Stimulated activated naive CD8-positive, alpha-beta T cell treated with anti-CD3 and anti-CD28 coated beads, Interleukin-15, Interleukin-2, amounts not matched to agents 100 U/mL and 50 U/mL, for 24 hours (primary cell): ENCODE measurements around the gene HSPB3.
"Not testable (repeated sequence)": the region's sequence is repeated elsewhere in the genome, so short reads cannot be mapped to it uniquely, and the experiment has no call there.

ENCODE experiments used
- ATAC-seq: fragments of 150-1000 bp; cut with Tn5 transposase; one replicate; pipeline ENCODE4 v1.10.0; 2021
- DNase-seq: peaks from one replicate; pipeline ENCODE4 v3.0.0; 2021

HSPB3 gene

GRCh38 chr5:54455413-54456157 is at the start of gene HSPB3:
HSPB3 (plus strand) TSS chr5:54455699; CDS start chr5:54455790, 91 bp downstream.
- ATAC-seq (no peak), DNase-seq (no peak)

GRCh38 chr5:54411176-54411575 is 44.3 kb upstream of the HSPB3 start:
- DNase-seq (no peak), ATAC-seq (no peak)

- no peak for DNase-seq
- no peak for ATAC-seq
Observed at GRCh38 chr5:54412913-54413312, 42.6 kb upstream of the HSPB3 start.

- no peak for DNase-seq
- no peak for ATAC-seq
Observed at GRCh38 chr5:54415147-54415546, 40.4 kb upstream of the HSPB3 start.

- DNase-seq (no peak), ATAC-seq (no peak)
Observed at GRCh38 chr5:54415896-54416601, 39.5 kb upstream of the HSPB3 start.

GRCh38 chr5:54419573-54420423 is 35.7 kb upstream of the HSPB3 start:
- not testable (repeated sequence) for DNase-seq
- ATAC-seq = peak; percentile 40

- not testable (repeated sequence) for ATAC-seq, DNase-seq
Observed at GRCh38 chr5:54420511-54420910, 35.0 kb upstream of the HSPB3 start.

- no peak for DNase-seq
- no peak for ATAC-seq
Observed at GRCh38 chr5:54421976-54422375, 33.5 kb upstream of the HSPB3 start.

GRCh38 chr5:54425258-54425657 is 30.2 kb upstream of the HSPB3 start:
- no peak for DNase-seq
- no peak for ATAC-seq

GRCh38 chr5:54426209-54426608 is 29.3 kb upstream of the HSPB3 start:
- DNase-seq (no peak), ATAC-seq (no peak)

GRCh38 chr5:54434650-54435049 is 20.8 kb upstream of the HSPB3 start:
- ATAC-seq, DNase-seq: not testable (repeated sequence)

GRCh38 chr5:54438620-54439389 is 16.7 kb upstream of the HSPB3 start:
- ATAC-seq (peak; percentile 9), DNase-seq (no peak)

- ATAC-seq = no peak
- no peak for DNase-seq
Observed at GRCh38 chr5:54440456-54440893, 15.0 kb upstream of the HSPB3 start.

GRCh38 chr5:54442271-54442670 is 13.2 kb upstream of the HSPB3 start:
- DNase-seq = no peak
- no peak for ATAC-seq

- DNase-seq (no peak), ATAC-seq (no peak)
Observed at GRCh38 chr5:54443270-54443669, 12.2 kb upstream of the HSPB3 start.

GRCh38 chr5:54445691-54446378 is 9.7 kb upstream of the HSPB3 start:
- ATAC-seq (no peak), DNase-seq (no peak)

GRCh38 chr5:54446379-54446732 is 9.1 kb upstream of the HSPB3 start:
- no peak for ATAC-seq
- no peak for DNase-seq

GRCh38 chr5:54449923-54450322 is 5.6 kb upstream of the HSPB3 start:
- ATAC-seq = no peak
- no peak for DNase-seq

- no peak for ATAC-seq
- DNase-seq = no peak
Observed at GRCh38 chr5:54450542-54450941, 5.0 kb upstream of the HSPB3 start.

GRCh38 chr5:54453046-54453445 is 2.5 kb upstream of the HSPB3 start:
- DNase-seq (no peak), ATAC-seq (no peak)

- DNase-seq (no peak), ATAC-seq (no peak)
Observed at GRCh38 chr5:54454602-54455001, 897 bp upstream of the HSPB3 start.
